B cell (primary cell): ENCODE results near the gene BTRC. TPM values are rescaled to one million over a fixed set of nuclear protein-coding genes. Genes with fewer than 3 reads are reported as not detected.

Experiments used
- ATAC-seq: fragments of 200-7000 bp; cut with Tn5 transposase; one replicate; pipeline ENCODE4 v1.10.0; 2021; ENCODE audit warnings: low read depth, mild to moderate bottlenecking, moderate number of reproducible peaks, moderate library complexity
- CTCF ChIA-PET: fragments of 350-600 bp; sonication (Branson Sonifier 250); formaldehyde crosslinking; loops from one replicate; lab custom pipeline; 2021; ENCODE audit warnings: antibody characterized with exemption, inconsistent platforms; lab: Charles Lee
- POLR2A ChIA-PET: fragments of 350-600 bp; sonication (Branson Sonifier 250); formaldehyde crosslinking; loops from one replicate; lab custom pipeline; 2021; ENCODE audit warnings: antibody characterized with exemption; lab: Charles Lee
- DNase-seq: peaks from one replicate; pipeline ENCODE4 v3.0.0; 2013
- H2AFZ ChIP-seq: 2 replicates; pipeline ENCODE4 v1.6.1; 2012; ENCODE audit warnings: mild to moderate bottlenecking, low read depth, low read length; ENCODE audit not compliant: insufficient read depth, poor library complexity, severe bottlenecking
- H3K27ac ChIP-seq, 2 donors: 1 replicate in 1 of 2; 2 replicates in 1 of 2; pipeline ENCODE4 v1.5.1; 2012 to 2013; ENCODE audit warnings: low read length in 2 of 2, mild to moderate bottlenecking in 2 of 2, moderate library complexity in 1 of 2
- H3K27me3 ChIP-seq, 4 experiments: fragments of 200-600 bp in 1 of 4; sonication (generic) in 1 of 4; replicated peaks in 1 of 4; 1 replicate in 2 of 4; 2 replicates in 2 of 4; pipeline versions ENCODE4 v1.6.1 to v1.7.0; 2013 to 2016; ENCODE audit warnings: low read length in 3 of 4, mild to moderate bottlenecking in 2 of 4, mixed read lengths in 1 of 4, moderate library complexity in 1 of 4; ENCODE audit not compliant: insufficient read depth in 4 of 4, control insufficient read depth in 3 of 4; ENCODE audit errors: control extremely low read depth in 1 of 4
- H3K36me3 ChIP-seq, 2 experiments: replicated peaks in 1 of 2; 1 replicate in 1 of 2; 2 replicates in 1 of 2; pipeline versions ENCODE4 v1.6.1 to v1.7.1; 2013; ENCODE audit warnings: low read length in 1 of 2; ENCODE audit not compliant: insufficient read depth in 2 of 2, control insufficient read depth in 1 of 2; ENCODE audit errors: control extremely low read depth in 1 of 2, extremely low read depth in 1 of 2
- H3K4me1 ChIP-seq, 2 donors: fragments of 200-600 bp in 1 of 2; sonication (generic) in 1 of 2; 1 replicate in 1 of 2; 2 replicates in 1 of 2; pipeline versions ENCODE4 v1.5.1 to v1.6.1; 2013 to 2017; ENCODE audit warnings: low read length in 2 of 2; ENCODE audit not compliant: control insufficient read depth in 2 of 2, insufficient read depth in 2 of 2
- H3K4me2 ChIP-seq: replicated peaks from 2 replicates; pipeline ENCODE3; 2012; ENCODE audit warnings: mild to moderate bottlenecking, low read depth, low read length; ENCODE audit not compliant: poor library complexity, severe bottlenecking
- H3K4me3 ChIP-seq, 5 experiments: fragments of 200-600 bp in 1 of 5; sonication (generic) in 1 of 5; 1 replicate in 3 of 5; 2 replicates in 2 of 5; pipeline versions ENCODE4 v1.5.1 to v1.7.0; 2011 to 2016; ENCODE audit warnings: low read length in 4 of 5, mild to moderate bottlenecking in 4 of 5, low read depth in 2 of 5, control low read depth in 1 of 5, moderate library complexity in 1 of 5; ENCODE audit not compliant: insufficient read depth in 1 of 5; ENCODE audit errors: control extremely low read depth in 1 of 5, extremely low read depth in 1 of 5
- H3K79me2 ChIP-seq: fragments of 200-600 bp; sonication (generic); one replicate; pipeline ENCODE4 v1.6.0; 2016; ENCODE audit warnings: low read length; ENCODE audit not compliant: control insufficient read depth, insufficient read depth
- H3K9ac ChIP-seq: fragments of 200-600 bp; sonication (generic); 2 replicates; pipeline ENCODE4 v1.6.1; 2017; ENCODE audit warnings: mild to moderate bottlenecking, low read length, moderate library complexity
- H3K9me3 ChIP-seq, 3 donors: one replicate each; pipeline versions ENCODE4 v1.6.1 to v1.7.1; 2013; ENCODE audit warnings: low read length in 2 of 3; ENCODE audit not compliant: control insufficient read depth in 2 of 3, insufficient read depth in 1 of 3; ENCODE audit errors: control extremely low read depth in 1 of 3
- H4K20me1 ChIP-seq: 2 replicates; pipeline ENCODE4 v1.6.0; 2012; ENCODE audit warnings: mild to moderate bottlenecking, low read length; ENCODE audit not compliant: insufficient read depth, control insufficient read depth, poor library complexity, severe bottlenecking
- H3K27ac Mint-ChIP-seq: one replicate; pipeline ENCODE4 v1.8.0; 2021; ENCODE audit warnings: mixed read lengths
- H3K27me3 Mint-ChIP-seq: one replicate; pipeline ENCODE4 v1.8.0; 2021; ENCODE audit warnings: mixed read lengths
- H3K4me1 Mint-ChIP-seq: one replicate; pipeline ENCODE4 v1.8.0; 2021; ENCODE audit warnings: mixed read lengths
- H3K4me3 Mint-ChIP-seq: one replicate; pipeline ENCODE4 v1.8.0; 2021; ENCODE audit warnings: mixed read lengths
- H3K9me3 Mint-ChIP-seq: one replicate; pipeline ENCODE4 v1.8.0; 2022; ENCODE audit warnings: mixed read lengths; ENCODE audit not compliant: insufficient read depth
- EZH2 ChIP-seq: IDR thresholded peaks from 2 replicates; pipeline ENCODE4 v1.6.1; 2012; ENCODE audit warnings: borderline replicate concordance, low read depth, mild to moderate bottlenecking, moderate library complexity, low read length; ENCODE audit not compliant: insufficient read depth, poor library complexity, severe bottlenecking
- intact Hi-C: fragments of 100-400 bp; cut with micrococcal nuclease; formaldehyde crosslinking; loops from one replicate; pipeline ENCODE4 v1.10.0; 2022
- polyA plus RNA-seq: library from polyadenylated mRNA; depleted of rRNA; stranded (reverse); fragments of >200 nt; gene quantifications from 2 replicates; pipeline ENCODE4 v1.2.3, GENCODE V29; 2012
- total RNA-seq, 2 donors: library from RNA; stranded (reverse); fragments of 120-200 nt in 1 of 2; gene quantifications; 1 replicate in 1 of 2; 2 replicates in 1 of 2; pipeline versions ENCODE4 v1.2.3 to v1.2.4, GENCODE V29; 2013 to 2022
- TF ChIP-seq, protein P1 (sequence below): fragments of 200-600 bp; IDR thresholded peaks from one replicate; pipeline ENCODE4 v1.8.0; 2022; ENCODE audit warnings: antibody characterized with exemption, mild to moderate bottlenecking

Gene BTRC
- total and polyA plus RNA-seq, 2 donors (not counting 1 experiment from before 2014, with no cell fraction given), result 4.3 to 21.9 TPM

GRCh38 chr10:101511938-101512337 is 158.0 kb downstream of the BTRC start:
- Mint-ChIP-seq H3K27me3 (no peaks in the 10 kb centered on the region), H3K9me3 (no peaks in the 10 kb centered on the region), H3K4me3 (no peak overlapping the region), H3K4me1 (no peaks in the 10 kb centered on the region), H3K27ac (no peak overlapping the region)
- Histone ChIP-seq H3K36me3 (no peaks in the 10 kb centered on the region), H3K4me1 (no peaks in the 10 kb centered on the region), H2AFZ (no peak overlapping the region), H3K4me3 (no peak overlapping the region), H4K20me1 (no peaks in the 10 kb centered on the region), H3K27me3 (no peaks in the 10 kb centered on the region), H3K4me2 (no peak overlapping the region), H3K9me3 (peaks cover 0 to 3% (median 1%) of the 10 kb centered on the region in 3 donors), H3K27ac (no peak overlapping the region), H3K79me2 (no peaks in the 10 kb centered on the region), H3K9ac (no peak overlapping the region)
- no peak for DNase-seq
- ATAC-seq, result no peak
- intact Hi-C loops, result no loop called here
- CTCF ChIA-PET, result no interaction called here
- POLR2A ChIA-PET, result no interaction called here
- TF ChIP-seq, protein P1, sequence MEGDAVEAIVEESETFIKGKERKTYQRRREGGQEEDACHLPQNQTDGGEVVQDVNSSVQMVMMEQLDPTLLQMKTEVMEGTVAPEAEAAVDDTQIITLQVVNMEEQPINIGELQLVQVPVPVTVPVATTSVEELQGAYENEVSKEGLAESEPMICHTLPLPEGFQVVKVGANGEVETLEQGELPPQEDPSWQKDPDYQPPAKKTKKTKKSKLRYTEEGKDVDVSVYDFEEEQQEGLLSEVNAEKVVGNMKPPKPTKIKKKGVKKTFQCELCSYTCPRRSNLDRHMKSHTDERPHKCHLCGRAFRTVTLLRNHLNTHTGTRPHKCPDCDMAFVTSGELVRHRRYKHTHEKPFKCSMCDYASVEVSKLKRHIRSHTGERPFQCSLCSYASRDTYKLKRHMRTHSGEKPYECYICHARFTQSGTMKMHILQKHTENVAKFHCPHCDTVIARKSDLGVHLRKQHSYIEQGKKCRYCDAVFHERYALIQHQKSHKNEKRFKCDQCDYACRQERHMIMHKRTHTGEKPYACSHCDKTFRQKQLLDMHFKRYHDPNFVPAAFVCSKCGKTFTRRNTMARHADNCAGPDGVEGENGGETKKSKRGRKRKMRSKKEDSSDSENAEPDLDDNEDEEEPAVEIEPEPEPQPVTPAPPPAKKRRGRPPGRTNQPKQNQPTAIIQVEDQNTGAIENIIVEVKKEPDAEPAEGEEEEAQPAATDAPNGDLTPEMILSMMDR, result no peak
- TF ChIP-seq EZH2, result no peak

DNA sequence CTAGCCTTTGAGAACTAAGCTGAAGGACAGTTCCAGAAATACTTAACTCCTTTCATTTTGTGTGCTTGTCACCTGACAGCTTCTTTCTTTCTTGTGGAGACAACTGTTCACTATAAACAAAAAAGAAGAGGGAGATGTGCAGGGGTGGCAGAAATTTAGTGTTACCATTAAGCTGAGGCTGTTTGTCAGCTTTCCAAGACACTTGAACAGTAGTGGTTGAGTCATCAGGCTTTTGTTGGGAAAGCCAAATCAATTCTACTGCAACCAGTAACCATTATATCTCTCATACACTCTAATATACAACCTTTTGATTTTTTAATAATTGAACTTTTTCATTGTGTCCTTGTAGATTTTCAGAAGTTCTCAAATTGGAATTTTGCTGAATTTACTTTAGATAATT is 158.8 kb downstream of the BTRC start:
- ATAC-seq, result no peak

More for the DNA sequence above, 158.8 kb downstream of the BTRC start:
- Histone ChIP-seq H4K20me1 (no peaks in the 10 kb centered on the region), H3K4me1 (no peaks in the 10 kb centered on the region), H2AFZ (no peak overlapping the region), H3K9me3 (peaks cover 0 to 3% (median 1%) of the 10 kb centered on the region in 3 donors), H3K27me3 (no peaks in the 10 kb centered on the region), H3K79me2 (no peaks in the 10 kb centered on the region), H3K27ac (no peak overlapping the region), H3K4me2 (no peak overlapping the region), H3K9ac (no peak overlapping the region), H3K36me3 (no peaks in the 10 kb centered on the region), H3K4me3 (no peak overlapping the region)
- no peak for DNase-seq
- ChIA-PET CTCF (no interaction called here), POLR2A (no interaction called here)
- no peak overlapping the region for H3K4me3 Mint-ChIP-seq
- H3K27ac Mint-ChIP-seq, result no peak overlapping the region
- H3K9me3 Mint-ChIP-seq, result no peaks in the 10 kb centered on the region
- intact Hi-C loops, result no loop called here
- no peaks in the 10 kb centered on the region for H3K4me1 Mint-ChIP-seq
- no peaks in the 10 kb centered on the region for H3K27me3 Mint-ChIP-seq
- TF ChIP-seq, protein P1, result no peak
- TF ChIP-seq EZH2, result no peak
